Measurements from ENCODE around the gene PTK7. TPM values are rescaled to one million over a fixed set of nuclear protein-coding genes. Genes with fewer than 3 reads are reported as not detected.

The PTK7 gene
- total and polyA plus RNA-seq, 2 donors (not counting 3 experiments of a cell fraction or from before 2014, with no cell fraction given) = 41.9 to 65.6 TPM

GRCh38 chr6:43144879-43145278 is 68.8 kb downstream of the PTK7 start:
- H3K36me3 ChIP-seq (ENCODE audit: control insufficient read depth in 2 of 2, extremely low read depth in 1 of 2, insufficient read depth in 2 of 2, low read length in 2 of 2) = no peaks in the 10 kb centered on the region
- no peaks in the 10 kb centered on the region for H3K27me3 ChIP-seq (ENCODE audit: control insufficient read depth in 2 of 2, insufficient read depth in 2 of 2, low read length in 2 of 2)
- H3K4me2 ChIP-seq (ENCODE audit: insufficient read depth, low read length) = no peak overlapping the region
- H2AFZ ChIP-seq (ENCODE audit: low read depth, low read length) = no peak overlapping the region
- dilution Hi-C loops (cut with MboI; ENCODE audit: extremely low pct_ligation_motif_present, low sequenced_read_pairs) = no loop called here
- H3K9me3 ChIP-seq (replicated peaks; ENCODE audit: control insufficient read depth, insufficient read depth, low read length) = no peaks in the 10 kb centered on the region
- no TSS peak for BruUV-seq (replicated peaks)
- H3K9me1 ChIP-seq (replicated peaks; ENCODE audit: control insufficient read depth, extremely low read depth, insufficient read depth, low read length) = no peaks in the 10 kb centered on the region
- no peak for TF ChIP-seq POLR2A (IDR thresholded peaks at IDR 0.05; ENCODE audit: low read depth, low read length)
- DNase-seq (ENCODE audit: low read depth, low spot score) = no peak
- H4K20me1 ChIP-seq (replicated peaks; ENCODE audit: control insufficient read depth, extremely low read depth, insufficient read depth, low read length) = no peaks in the 10 kb centered on the region
- H3K27ac ChIP-seq (ENCODE audit: insufficient read depth, low read depth, low read length) = no peak overlapping the region
- POLR2A ChIA-PET = no interaction called here
- H3K4me1 ChIP-seq (ENCODE audit: control insufficient read depth, extremely low read depth, insufficient read depth, low read length) = no peaks in the 10 kb centered on the region
- intact Hi-C loops (cut with micrococcal nuclease) = loop anchor here (5.0 kb wide), 1 partner anchor 88 kb away; the partner anchor contains the start of genes KLC4 and MRPL2
- H3K79me2 ChIP-seq (ENCODE audit: control insufficient read depth, insufficient read depth, low read length) = no peaks in the 10 kb centered on the region
- no peak overlapping the region for H3K9ac ChIP-seq (replicated peaks; ENCODE audit: extremely low read depth, insufficient read depth, low read length)
- H3K4me3 ChIP-seq (replicated peaks in 1 of 3; ENCODE audit: insufficient read depth in 1 of 3, low read depth in 1 of 3, low read length in 3 of 3) = no peak overlapping the region
- no peak for FAIRE-seq
- CTCF ChIA-PET = interaction anchor here (3.1 kb wide), 1 partner anchor 134 kb away, joined by 55 read pairs; the partner anchor contains the start of genes KLHDC3 and MEA1

GRCh38 chr6:43146261-43146660 is 70.1 kb downstream of the PTK7 start:
- TF ChIP-seq JUN (IDR thresholded peaks at IDR 0.05; ENCODE audit: borderline replicate concordance, insufficient read depth, insufficient read length, low read depth) = no peak
- TF ChIP-seq, protein P1, sequence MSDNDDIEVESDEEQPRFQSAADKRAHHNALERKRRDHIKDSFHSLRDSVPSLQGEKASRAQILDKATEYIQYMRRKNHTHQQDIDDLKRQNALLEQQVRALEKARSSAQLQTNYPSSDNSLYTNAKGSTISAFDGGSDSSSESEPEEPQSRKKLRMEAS (IDR thresholded peaks at IDR 0.05; ENCODE audit: insufficient read depth, insufficient read length) = no peak
- TF ChIP-seq, protein P2, sequence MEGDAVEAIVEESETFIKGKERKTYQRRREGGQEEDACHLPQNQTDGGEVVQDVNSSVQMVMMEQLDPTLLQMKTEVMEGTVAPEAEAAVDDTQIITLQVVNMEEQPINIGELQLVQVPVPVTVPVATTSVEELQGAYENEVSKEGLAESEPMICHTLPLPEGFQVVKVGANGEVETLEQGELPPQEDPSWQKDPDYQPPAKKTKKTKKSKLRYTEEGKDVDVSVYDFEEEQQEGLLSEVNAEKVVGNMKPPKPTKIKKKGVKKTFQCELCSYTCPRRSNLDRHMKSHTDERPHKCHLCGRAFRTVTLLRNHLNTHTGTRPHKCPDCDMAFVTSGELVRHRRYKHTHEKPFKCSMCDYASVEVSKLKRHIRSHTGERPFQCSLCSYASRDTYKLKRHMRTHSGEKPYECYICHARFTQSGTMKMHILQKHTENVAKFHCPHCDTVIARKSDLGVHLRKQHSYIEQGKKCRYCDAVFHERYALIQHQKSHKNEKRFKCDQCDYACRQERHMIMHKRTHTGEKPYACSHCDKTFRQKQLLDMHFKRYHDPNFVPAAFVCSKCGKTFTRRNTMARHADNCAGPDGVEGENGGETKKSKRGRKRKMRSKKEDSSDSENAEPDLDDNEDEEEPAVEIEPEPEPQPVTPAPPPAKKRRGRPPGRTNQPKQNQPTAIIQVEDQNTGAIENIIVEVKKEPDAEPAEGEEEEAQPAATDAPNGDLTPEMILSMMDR (IDR thresholded peaks at IDR 0.05; ENCODE audit: extremely low read depth in 1 of 2, insufficient read depth in 1 of 2, low read depth in 1 of 2, low read length in 2 of 2) = no peak
- intact Hi-C loops (cut with micrococcal nuclease) = no loop called here
- POLR2A ChIA-PET = no interaction called here
- no peaks in the 10 kb centered on the region for H3K9me1 ChIP-seq (replicated peaks; ENCODE audit: control insufficient read depth, extremely low read depth, insufficient read depth, low read length)
- no peak overlapping the region for H2AFZ ChIP-seq (ENCODE audit: low read depth, low read length)
- BruUV-seq (replicated peaks) = no TSS peak
- no peaks in the 10 kb centered on the region for H3K27me3 ChIP-seq (ENCODE audit: control insufficient read depth in 2 of 2, insufficient read depth in 2 of 2, low read length in 2 of 2)
- no peaks in the 10 kb centered on the region for H3K36me3 ChIP-seq (ENCODE audit: control insufficient read depth in 2 of 2, extremely low read depth in 1 of 2, insufficient read depth in 2 of 2, low read length in 2 of 2)
- no peak overlapping the region for H3K27ac ChIP-seq (ENCODE audit: insufficient read depth, low read depth, low read length)
- H4K20me1 ChIP-seq (replicated peaks; ENCODE audit: control insufficient read depth, extremely low read depth, insufficient read depth, low read length) = no peaks in the 10 kb centered on the region
- H3K79me2 ChIP-seq (ENCODE audit: control insufficient read depth, insufficient read depth, low read length) = no peaks in the 10 kb centered on the region
- FAIRE-seq (no peak), DNase-seq (ENCODE audit: low read depth, low spot score) (no peak)
- H3K4me2 ChIP-seq (ENCODE audit: insufficient read depth, low read length) = no peak overlapping the region
- H3K9me3 ChIP-seq (replicated peaks; ENCODE audit: control insufficient read depth, insufficient read depth, low read length) = no peaks in the 10 kb centered on the region
- H3K4me3 ChIP-seq (replicated peaks in 1 of 3; ENCODE audit: insufficient read depth in 1 of 3, low read depth in 1 of 3, low read length in 3 of 3) = no peak overlapping the region
- no peak overlapping the region for H3K9ac ChIP-seq (replicated peaks; ENCODE audit: extremely low read depth, insufficient read depth, low read length)
- CTCF ChIA-PET = interaction anchor here (0.6 to 1.2 kb wide), 2 partner anchors 164 to 180 kb away, joined by 3 read pairs; no protein-coding TSS in a partner anchor
- H3K4me1 ChIP-seq (ENCODE audit: control insufficient read depth, extremely low read depth, insufficient read depth, low read length) = peaks cover 5% of the 10 kb centered on the region
- dilution Hi-C loops (cut with MboI; ENCODE audit: extremely low pct_ligation_motif_present, low sequenced_read_pairs) = no loop called here
